GM12891 (cell line): Measurements from ENCODE around the gene TMEM25. TPM values are rescaled to one million over a fixed set of nuclear protein-coding genes. Genes with fewer than 3 reads are reported as not detected.
A peak's percentile ranks its signal among the peaks of the same experiment; 100 is the strongest.
"Not testable (repeated sequence)": the region's sequence is repeated elsewhere in the genome, so short reads cannot be mapped to it uniquely, and the experiment has no call there.

Source experiments
- DNase-seq: peaks from one replicate; pipeline ENCODE4 v3.0.0; 2011; ENCODE audit warnings: low spot score; ENCODE audit not compliant: insufficient read length
- FAIRE-seq: peaks from 2 replicates; lab custom pipeline; 2011; peaks lifted over from hg19 to GRCh38; lab: Jason Lieb, UNC
- PAX5 ChIP-seq: IDR thresholded peaks from 2 replicates; pipeline ENCODE4 v1.6.1; 2011; ENCODE audit warnings: low read length, moderate library complexity, mild to moderate bottlenecking; ENCODE audit not compliant: insufficient read depth, severe bottlenecking
- POLR2A ChIP-seq: IDR thresholded peaks from 2 replicates; pipeline ENCODE4 v1.6.1; 2011; ENCODE audit warnings: low read depth, low read length, control low read depth
- POLR2AphosphoS5 ChIP-seq: IDR thresholded peaks from 2 replicates; pipeline ENCODE4 v1.6.1; 2011; ENCODE audit warnings: low read depth, low read length, control low read depth
- POU2F2 ChIP-seq: IDR thresholded peaks from 2 replicates; pipeline ENCODE4 v1.6.1; 2011; ENCODE audit warnings: low read depth, mild to moderate bottlenecking, control low read depth, low read length, moderate library complexity
- SPI1 ChIP-seq: IDR thresholded peaks from 2 replicates; pipeline ENCODE4 v1.6.1; 2011; ENCODE audit warnings: low read depth, low read length, control low read depth
- TAF1 ChIP-seq: IDR thresholded peaks from 2 replicates; pipeline ENCODE4 v1.6.1; 2011; ENCODE audit warnings: low read depth, low read length, control low read depth
- polyA plus RNA-seq: library from polyadenylated mRNA; unstranded; fragments of >200 nt; gene quantifications from one replicate; pipeline ENCODE4 v1.2.1, GENCODE V29; 2012; ENCODE audit warnings: low read depth, missing spikeins, inconsistent platforms; ENCODE audit not compliant: missing spikeins

The TMEM25 gene
- 4.4 TPM for polyA plus RNA-seq

GRCh38 chr11:118530683-118531596, at the start of gene TMEM25:
Gene TMEM25, plus strand, starts transcription at chr11:118531192. Its CDS starts 610 bp downstream, at chr11:118531802.
- FAIRE-seq = peak; percentile 95
- peak; percentile 94 for DNase-seq
- TF ChIP-seq POLR2A (no peak), SPI1 (no peak), TAF1 (no peak), POLR2AphosphoS5 (no peak), POU2F2 (no peak)

- not testable (repeated sequence) for DNase-seq
- FAIRE-seq = peak; percentile 82
Measured at GRCh38 chr11:118481238-118481637, 49.8 kb upstream of the TMEM25 start.

- FAIRE-seq (no peak), DNase-seq (no peak)
- no peak for TF ChIP-seq POU2F2
- no peak for TF ChIP-seq TAF1
- TF ChIP-seq PAX5 = no peak
- no peak for TF ChIP-seq SPI1
- TF ChIP-seq POLR2A = no peak
- TF ChIP-seq POLR2AphosphoS5 = no peak
Measured at GRCh38 chr11:118484405-118484804, 46.6 kb upstream of the TMEM25 start.

GRCh38 chr11:118485273-118485672, 45.7 kb upstream of the TMEM25 start:
- FAIRE-seq (no peak), DNase-seq (peak; percentile 12)
- TF ChIP-seq POLR2AphosphoS5 = no peak
- no peak for TF ChIP-seq POU2F2
- no peak for TF ChIP-seq TAF1

GRCh38 chr11:118488480-118489109, 42.4 kb upstream of the TMEM25 start:
- peak; percentile 39 for DNase-seq
- TF ChIP-seq POLR2A = no peak
- FAIRE-seq = peak; percentile 92

GRCh38 chr11:118491041-118491440, 40.0 kb upstream of the TMEM25 start:
- TF ChIP-seq POLR2A (no peak), POLR2AphosphoS5 (no peak), PAX5 (no peak), TAF1 (no peak), POU2F2 (no peak), SPI1 (no peak)
- no peak for DNase-seq
- FAIRE-seq = peak; percentile 28

GRCh38 chr11:118497831-118498230, 33.2 kb upstream of the TMEM25 start:
- FAIRE-seq (no peak), DNase-seq (no peak)
- TF ChIP-seq TAF1 (no peak), POU2F2 (no peak), POLR2AphosphoS5 (no peak), SPI1 (no peak), PAX5 (no peak), POLR2A (no peak)

- FAIRE-seq (no peak), DNase-seq (no peak)
- TF ChIP-seq TAF1 (no peak), PAX5 (no peak), POU2F2 (no peak), SPI1 (no peak), POLR2AphosphoS5 (no peak), POLR2A (no peak)
Measured at GRCh38 chr11:118503216-118503615, 27.8 kb upstream of the TMEM25 start.

GRCh38 chr11:118511601-118512000, 19.4 kb upstream of the TMEM25 start:
- no peak for DNase-seq
- FAIRE-seq = no peak
- TF ChIP-seq PAX5 (no peak), POLR2A (no peak), POU2F2 (no peak), SPI1 (no peak), TAF1 (no peak), POLR2AphosphoS5 (no peak)

GRCh38 chr11:118514103-118514502, 16.9 kb upstream of the TMEM25 start:
- no peak for FAIRE-seq
- DNase-seq = no peak
- TF ChIP-seq SPI1 (no peak), POU2F2 (no peak), TAF1 (no peak), POLR2AphosphoS5 (no peak), PAX5 (no peak), POLR2A (no peak)
